ENCODE data around the gene BDP1.

GRCh38 chr5:71460693-71461092, 5.2 kb downstream of the BDP1 start:
- TF ChIP-seq L3MBTL2 (conservative IDR thresholded peaks at IDR 0.05) (no peak), SP1 (IDR thresholded peaks at IDR 0.05) (no peak), FOXA1 (IDR thresholded peaks at IDR 0.05) (no peak), BHLHE40 (IDR thresholded peaks at IDR 0.05; ENCODE audit: borderline replicate concordance) (no peak), ZNF384 (IDR thresholded peaks at IDR 0.05) (no peak), ARNT (IDR thresholded peaks at IDR 0.05) (no peak), TARDBP (IDR thresholded peaks at IDR 0.05) (no peak), ELF4 (IDR thresholded peaks at IDR 0.05) (no peak), FOXM1 (IDR thresholded peaks at IDR 0.05; ENCODE audit: borderline replicate concordance) (no peak), CTBP1 (IDR thresholded peaks at IDR 0.05; ENCODE audit: borderline replicate concordance) (no peak), HDGF (IDR thresholded peaks at IDR 0.05; ENCODE audit: borderline replicate concordance) (no peak)
